ENCODE measurements around the gene MTO1. TPM values are rescaled to one million over a fixed set of nuclear protein-coding genes. Genes with fewer than 3 reads are reported as not detected.

The MTO1 gene
- total and polyA plus RNA-seq, 3 donors from 2014 or later: 35.4 to 52.0 (median 37.0) TPM

- Histone ChIP-seq H3K27me3 (no peaks in the 10 kb centered on the region), H3K36me3 (ENCODE audit: low read depth, missing control alignments) (no peaks in the 10 kb centered on the region), H3K27ac (no peak overlapping the region), H3K9me3 (no peaks in the 10 kb centered on the region), H3K4me3 (no peak overlapping the region), H3K4me1 (peaks cover 6% of the 10 kb centered on the region)
- WGBS, 2 donors: 93% methylated on average over 3 of the region's 3 CpGs
- intact Hi-C loops (cut with DNase I; ENCODE audit: low total_unique reads): loop anchor here (10.0 kb wide), 2 partner anchors 59 to 89 kb away; no protein-coding TSS in a partner anchor
- DNase-seq: no peak
- TF ChIP-seq POLR2A (IDR thresholded peaks at IDR 0.05): no peak
- TF ChIP-seq, protein P1, sequence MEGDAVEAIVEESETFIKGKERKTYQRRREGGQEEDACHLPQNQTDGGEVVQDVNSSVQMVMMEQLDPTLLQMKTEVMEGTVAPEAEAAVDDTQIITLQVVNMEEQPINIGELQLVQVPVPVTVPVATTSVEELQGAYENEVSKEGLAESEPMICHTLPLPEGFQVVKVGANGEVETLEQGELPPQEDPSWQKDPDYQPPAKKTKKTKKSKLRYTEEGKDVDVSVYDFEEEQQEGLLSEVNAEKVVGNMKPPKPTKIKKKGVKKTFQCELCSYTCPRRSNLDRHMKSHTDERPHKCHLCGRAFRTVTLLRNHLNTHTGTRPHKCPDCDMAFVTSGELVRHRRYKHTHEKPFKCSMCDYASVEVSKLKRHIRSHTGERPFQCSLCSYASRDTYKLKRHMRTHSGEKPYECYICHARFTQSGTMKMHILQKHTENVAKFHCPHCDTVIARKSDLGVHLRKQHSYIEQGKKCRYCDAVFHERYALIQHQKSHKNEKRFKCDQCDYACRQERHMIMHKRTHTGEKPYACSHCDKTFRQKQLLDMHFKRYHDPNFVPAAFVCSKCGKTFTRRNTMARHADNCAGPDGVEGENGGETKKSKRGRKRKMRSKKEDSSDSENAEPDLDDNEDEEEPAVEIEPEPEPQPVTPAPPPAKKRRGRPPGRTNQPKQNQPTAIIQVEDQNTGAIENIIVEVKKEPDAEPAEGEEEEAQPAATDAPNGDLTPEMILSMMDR (IDR thresholded peaks at IDR 0.05): no peak
Measured at GRCh38 chr6:73525546-73526330, 64.2 kb downstream of the MTO1 start.

DNA sequence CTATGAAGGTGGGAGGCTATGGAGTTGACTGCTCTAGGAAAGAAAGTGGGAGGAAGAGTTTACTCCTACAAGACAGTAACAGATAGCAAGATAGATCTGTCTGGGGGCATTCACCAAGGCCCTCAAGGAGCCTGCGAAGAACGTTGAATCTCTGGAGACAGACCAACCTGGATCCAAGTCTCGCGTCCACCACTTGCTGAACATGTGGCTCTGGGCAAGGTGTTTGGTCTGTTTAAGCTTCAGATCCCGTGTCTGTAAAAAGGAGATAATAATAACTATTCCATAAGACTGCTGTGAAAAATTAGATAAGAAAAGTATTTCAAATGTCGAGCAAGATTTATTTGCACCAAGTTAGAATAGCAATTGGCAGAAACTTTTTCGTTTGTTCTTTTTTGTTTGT, 67.4 kb downstream of the MTO1 start:
- DNase-seq: no peak

DNA sequence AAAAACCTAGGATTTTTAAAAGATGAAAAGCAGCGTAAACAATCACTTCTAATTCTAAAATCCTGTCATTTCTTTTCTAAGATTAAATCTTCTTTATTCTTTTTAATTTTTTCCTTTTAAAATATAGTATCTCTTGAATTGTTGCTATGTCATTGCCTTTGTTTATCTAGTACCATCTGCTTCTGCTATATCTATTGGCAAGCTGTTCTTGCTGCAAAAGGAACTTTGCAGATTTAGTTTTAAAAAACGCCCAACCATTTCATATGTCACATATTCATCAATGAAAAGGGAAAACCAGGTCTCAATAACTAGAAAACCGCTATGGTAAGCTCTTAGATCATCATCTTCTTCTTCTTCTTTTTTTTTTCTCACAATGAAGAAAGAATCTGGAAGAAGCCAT, 70.8 kb downstream of the MTO1 start:
- Histone ChIP-seq H3K27ac (no peak overlapping the region), H3K36me3 (ENCODE audit: low read depth, missing control alignments) (no peaks in the 10 kb centered on the region), H3K9me3 (no peaks in the 10 kb centered on the region), H3K4me3 (no peak overlapping the region), H3K4me1 (no peaks in the 10 kb centered on the region), H3K27me3 (no peaks in the 10 kb centered on the region)
- TF ChIP-seq POLR2A (IDR thresholded peaks at IDR 0.05): no peak
- TF ChIP-seq, protein P1 (IDR thresholded peaks at IDR 0.05): no peak
- WGBS, 2 donors: 82 to 95% methylated on average over 3 of the region's 3 CpGs
- intact Hi-C loops (cut with DNase I; ENCODE audit: low total_unique reads): no loop called here
- no peak for DNase-seq

More for the DNA sequence above, 67.4 kb downstream of the MTO1 start:
- H3K9me3 ChIP-seq: no peaks in the 10 kb centered on the region
- H3K36me3 ChIP-seq (ENCODE audit: low read depth, missing control alignments): no peaks in the 10 kb centered on the region
- no peak overlapping the region for H3K4me3 ChIP-seq
- WGBS, 2 donors: 29 to 45% methylated on average over 7 of the region's 7 CpGs
- no peak overlapping the region for H3K27ac ChIP-seq
- intact Hi-C loops (cut with DNase I; ENCODE audit: low total_unique reads): loop anchor here (10.0 kb wide), 2 partner anchors 56 to 86 kb away; no protein-coding TSS in a partner anchor
- TF ChIP-seq POLR2A (IDR thresholded peaks at IDR 0.05): no peak
- TF ChIP-seq, protein P1 (IDR thresholded peaks at IDR 0.05): no peak
- no peaks in the 10 kb centered on the region for H3K4me1 ChIP-seq
- H3K27me3 ChIP-seq: no peaks in the 10 kb centered on the region

- H3K36me3 ChIP-seq (ENCODE audit: low read depth, missing control alignments): no peaks in the 10 kb centered on the region
Measured at GRCh38 chr6:73534628-73535027, 73.1 kb downstream of the MTO1 start.

More at GRCh38 chr6:73534628-73535027, 73.1 kb downstream of the MTO1 start:
- no peak overlapping the region for H3K27ac ChIP-seq
- no peak overlapping the region for H3K4me3 ChIP-seq
- H3K9me3 ChIP-seq: no peaks in the 10 kb centered on the region
- intact Hi-C loops (cut with DNase I; ENCODE audit: low total_unique reads): no loop called here
- H3K27me3 ChIP-seq: no peaks in the 10 kb centered on the region
- 88 to 93% methylated on average over 2 of the region's 2 CpGs for WGBS, 2 donors
- H3K4me1 ChIP-seq: no peaks in the 10 kb centered on the region
- TF ChIP-seq POLR2A (IDR thresholded peaks at IDR 0.05): no peak
- TF ChIP-seq, protein P1 (IDR thresholded peaks at IDR 0.05): no peak
- DNase-seq: no peak

Data from testis (tissue), 3 donors.